Endometrial microvascular endothelial cells (primary cell): ENCODE data around the gene DPM3. TPM values are rescaled to one million over a fixed set of nuclear protein-coding genes. Genes with fewer than 3 reads are reported as not detected.
"Not testable (repeated sequence)": the region's sequence is repeated elsewhere in the genome, so short reads cannot be mapped to it uniquely, and the experiment has no call there.

ENCODE experiments used
- in situ Hi-C: cut with HindIII; loops from 2 replicates; pipeline ENCODE4 v1.10.0; 2017; ENCODE audit warnings: low sequenced_read_pairs, low pct_unique_long_range_greater_than_20kb; ENCODE audit errors: inconsistent ontology term
- total RNA-seq: library from RNA; depleted of rRNA; stranded (reverse); fragments of >200 nt; gene quantifications from one replicate; pipeline ENCODE4 v1.2.3, GENCODE V29; 2015; ENCODE audit errors: inconsistent ontology term

The DPM3 gene, protein sequence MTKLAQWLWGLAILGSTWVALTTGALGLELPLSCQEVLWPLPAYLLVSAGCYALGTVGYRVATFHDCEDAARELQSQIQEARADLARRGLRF
- total RNA-seq = 173 TPM

DNA sequence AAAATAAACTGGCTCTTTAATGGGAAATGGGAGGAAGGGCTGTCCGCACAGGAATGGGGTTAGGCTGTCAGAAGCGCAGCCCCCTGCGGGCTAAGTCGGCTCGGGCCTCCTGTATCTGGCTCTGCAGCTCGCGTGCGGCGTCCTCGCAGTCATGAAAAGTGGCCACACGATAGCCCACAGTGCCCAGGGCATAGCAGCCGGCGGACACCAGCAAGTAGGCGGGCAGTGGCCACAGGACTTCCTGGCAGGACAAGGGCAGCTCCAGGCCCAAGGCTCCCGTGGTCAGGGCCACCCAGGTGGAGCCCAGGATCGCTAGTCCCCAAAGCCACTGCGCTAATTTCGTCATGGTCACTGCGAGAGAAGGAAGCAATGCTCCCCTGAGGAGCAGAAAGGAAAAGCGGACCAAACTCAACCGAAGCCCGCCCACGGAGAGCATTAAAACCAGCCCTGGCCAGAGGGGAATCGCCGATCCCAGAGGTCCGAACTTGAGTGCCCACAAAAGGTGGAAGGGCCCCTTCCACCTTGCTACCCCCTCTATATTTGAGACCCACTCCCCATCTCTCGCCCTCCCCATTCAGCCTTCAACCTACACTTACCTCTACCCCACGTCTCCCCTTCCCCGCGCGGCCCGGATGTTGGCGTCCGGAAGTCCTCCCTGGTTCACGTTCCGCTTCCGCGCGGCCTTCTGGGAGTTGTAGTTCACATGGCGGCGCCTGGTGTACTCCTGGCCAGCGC lies at the start of gene DPM3:
Gene DPM3 (minus strand): TSS at position 637 of the 735 bp plus-strand sequence. CDS start 291 bp downstream, at position 346.
- in situ Hi-C loops = no loop called here

GRCh38 chr1:155189926-155190325 lies 49.6 kb upstream of the DPM3 start:
- in situ Hi-C loops = not testable (repeated sequence)

GRCh38 chr1:155188268-155188667 lies 47.9 kb upstream of the DPM3 start:
- in situ Hi-C loops = no loop called here

DNA sequence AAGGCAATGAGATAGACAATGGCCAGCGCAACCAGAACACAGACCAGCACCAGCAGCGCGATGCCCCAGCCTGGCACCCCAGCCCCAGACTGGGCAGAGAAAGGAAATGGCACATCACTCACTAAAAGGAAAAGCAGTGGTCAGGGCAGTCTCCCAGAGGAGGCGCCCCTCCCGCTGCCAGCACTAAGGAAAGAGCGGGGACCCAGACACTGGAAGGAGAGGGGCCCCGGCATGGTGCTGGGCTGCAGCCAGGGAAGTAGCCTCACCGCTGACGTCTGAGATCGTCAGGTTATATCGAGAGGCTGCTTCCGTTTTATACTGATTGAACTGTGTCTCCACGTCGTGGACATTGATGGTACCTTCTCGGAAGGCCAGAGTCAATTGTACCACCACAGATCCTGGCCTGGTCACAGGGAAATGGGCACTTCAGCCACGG lies 47.1 kb upstream of the DPM3 start:
- in situ Hi-C loops = no loop called here

GRCh38 chr1:155186794-155187455 lies 46.6 kb upstream of the DPM3 start:
- in situ Hi-C loops = no loop called here

GRCh38 chr1:155186067-155186793 lies 45.9 kb upstream of the DPM3 start:
- in situ Hi-C loops = no loop called here

DNA sequence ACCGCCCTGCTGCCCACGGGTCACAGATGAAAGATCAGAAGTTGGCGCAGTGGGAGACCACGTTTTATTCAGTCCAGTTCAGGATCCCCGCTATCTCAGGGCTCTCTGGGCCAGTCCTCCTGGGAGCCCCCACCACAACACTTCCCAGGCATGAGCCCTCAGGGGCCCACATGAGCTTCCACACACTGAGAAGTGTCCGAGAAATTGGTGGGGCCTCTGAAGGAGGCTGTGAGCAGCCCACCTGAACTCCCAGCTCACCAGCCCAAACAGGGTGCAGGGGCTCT lies 45.4 kb upstream of the DPM3 start:
- in situ Hi-C loops = no loop called here

DNA sequence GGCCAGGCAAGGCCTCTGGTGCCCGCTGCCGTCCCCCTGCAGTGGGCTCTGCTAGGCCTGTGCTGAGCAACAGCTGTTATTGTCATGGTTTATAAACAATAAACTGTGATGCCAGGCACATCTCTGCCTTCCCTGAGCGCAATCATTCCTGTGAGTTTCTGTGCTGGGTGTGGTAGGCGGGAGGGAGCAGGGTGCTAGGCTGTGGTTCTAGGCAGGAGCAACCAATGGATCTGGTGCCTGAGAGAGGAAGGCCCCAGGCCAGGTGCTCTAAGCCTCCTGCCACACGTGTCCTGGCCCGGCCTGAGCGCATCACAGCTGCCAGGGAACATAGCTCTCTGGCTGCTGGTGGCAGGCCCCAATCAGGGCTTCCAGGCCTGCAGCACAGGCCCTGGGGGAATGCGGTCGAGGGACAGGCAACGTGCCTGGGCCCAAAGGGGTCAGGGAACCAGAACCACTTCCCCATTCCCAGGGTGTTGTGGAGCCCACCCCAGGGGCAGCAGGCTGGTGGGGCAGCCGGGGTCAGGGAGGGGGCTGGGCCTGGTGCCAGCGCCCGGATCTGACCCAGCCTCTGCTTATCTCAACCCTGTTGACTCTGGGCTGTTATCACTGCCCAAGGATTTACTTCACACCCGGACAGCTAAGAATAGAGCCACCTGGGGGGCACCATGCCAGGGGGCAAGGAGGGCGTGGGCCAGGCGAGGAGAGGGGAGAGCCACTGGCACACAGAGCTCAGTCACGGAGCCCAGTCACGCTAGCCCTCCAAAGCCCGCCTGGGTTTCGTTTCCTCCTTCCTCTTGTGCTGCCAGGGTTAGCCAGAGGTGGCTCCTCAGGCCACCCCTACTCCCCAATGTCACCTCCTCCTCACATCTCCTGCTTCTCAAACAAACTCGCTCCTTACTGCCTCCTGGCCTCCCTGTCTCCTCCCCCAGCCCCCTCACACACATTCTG lies 44.8 kb upstream of the DPM3 start:
- in situ Hi-C loops = no loop called here

GRCh38 chr1:155184351-155184811 lies 44.0 kb upstream of the DPM3 start:
- in situ Hi-C loops = no loop called here

DNA sequence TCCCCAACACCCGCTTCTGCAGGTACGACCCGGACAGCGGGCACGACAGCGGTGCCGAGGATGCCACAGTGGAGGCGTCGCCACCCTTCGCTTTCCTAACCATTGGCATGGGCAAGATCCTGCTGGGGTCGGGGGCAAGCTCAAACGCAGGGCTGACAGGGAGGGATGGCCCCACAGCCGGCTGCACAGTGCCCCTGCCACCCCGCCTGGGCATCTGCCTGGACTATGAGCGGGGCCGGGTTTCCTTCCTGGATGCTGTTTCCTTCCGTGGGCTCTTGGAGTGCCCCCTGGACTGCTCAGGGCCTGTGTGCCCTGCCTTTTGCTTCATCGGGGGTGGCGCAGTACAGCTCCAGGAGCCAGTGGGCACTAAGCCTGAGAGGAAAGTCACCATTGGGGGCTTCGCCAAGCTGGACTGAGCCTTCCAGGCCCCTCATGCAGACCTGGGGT lies 43.5 kb upstream of the DPM3 start:
- in situ Hi-C loops = no loop called here

DNA sequence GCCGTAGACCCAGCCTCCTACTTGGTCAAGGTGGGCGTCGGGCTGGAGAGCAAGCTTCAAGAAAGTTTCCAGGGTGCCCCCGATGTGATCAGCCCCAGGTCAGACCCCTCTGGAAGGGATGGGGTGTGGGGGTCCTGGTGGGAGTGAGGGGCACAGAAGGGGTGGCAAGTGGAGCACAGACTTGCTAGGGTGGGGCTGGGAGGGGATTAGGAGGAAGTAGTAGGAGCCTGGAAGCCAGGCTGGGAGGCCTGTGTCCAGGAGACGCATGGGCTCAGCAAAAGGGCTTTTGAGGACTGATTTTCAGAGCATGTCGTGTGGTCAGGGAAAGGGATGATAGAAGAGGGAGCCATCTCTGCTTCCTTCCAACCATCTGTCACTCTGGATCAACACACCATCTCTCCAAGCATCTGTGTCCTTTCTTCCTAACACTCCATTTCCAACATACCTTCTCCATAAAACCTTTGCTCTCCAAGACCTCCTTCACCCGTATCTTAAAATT lies 41.8 kb upstream of the DPM3 start:
- in situ Hi-C loops = no loop called here

GRCh38 chr1:155181371-155182051 lies 41.2 kb upstream of the DPM3 start:
- in situ Hi-C loops = no loop called here

DNA sequence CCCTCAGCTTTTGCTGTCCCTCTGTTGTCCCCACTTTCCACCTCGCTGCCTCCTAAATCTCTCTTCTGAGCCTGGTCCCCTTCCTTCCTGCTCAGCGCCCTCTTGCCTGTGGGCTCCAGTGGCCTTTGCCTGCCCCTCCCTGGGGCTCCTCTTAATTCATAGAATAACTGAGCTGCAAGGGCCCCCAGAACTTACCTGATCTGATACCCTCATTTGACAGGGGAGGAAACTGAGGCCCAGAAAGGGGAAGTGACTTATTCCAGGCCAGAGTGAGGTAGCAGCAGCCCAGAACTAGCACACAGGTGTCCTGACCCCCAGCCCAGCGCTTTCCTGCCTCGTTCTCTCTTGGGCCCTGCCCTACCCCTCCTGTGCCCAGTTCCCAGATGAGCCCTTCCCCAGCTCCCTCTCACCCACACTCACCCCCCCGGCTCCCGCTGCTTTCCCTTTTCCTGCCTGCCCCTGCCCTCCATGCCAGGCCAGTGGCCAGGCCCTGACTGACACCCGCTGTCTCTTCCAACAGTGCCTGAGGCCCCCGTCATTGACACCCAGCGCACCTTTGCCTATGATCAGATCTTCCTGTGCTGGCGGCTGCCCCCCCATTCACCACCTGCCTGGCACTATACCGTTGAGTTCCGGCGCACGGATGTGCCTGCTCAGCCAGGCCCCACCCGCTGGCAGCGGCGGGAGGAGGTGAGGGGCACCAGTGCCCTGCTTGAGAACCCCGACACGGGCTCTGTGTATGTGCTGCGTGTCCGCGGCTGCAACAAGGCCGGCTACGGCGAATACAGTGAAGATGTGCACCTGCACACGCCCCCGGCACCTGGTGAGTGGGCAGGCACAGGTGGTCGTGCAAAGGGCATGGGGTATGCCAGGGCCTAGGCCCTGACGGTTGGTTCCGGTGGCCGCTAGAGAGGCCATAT lies 39.0 kb upstream of the DPM3 start:
- in situ Hi-C loops = no loop called here

- in situ Hi-C loops = no loop called here
Observed at GRCh38 chr1:155178441-155179111, 38.2 kb upstream of the DPM3 start.

DNA sequence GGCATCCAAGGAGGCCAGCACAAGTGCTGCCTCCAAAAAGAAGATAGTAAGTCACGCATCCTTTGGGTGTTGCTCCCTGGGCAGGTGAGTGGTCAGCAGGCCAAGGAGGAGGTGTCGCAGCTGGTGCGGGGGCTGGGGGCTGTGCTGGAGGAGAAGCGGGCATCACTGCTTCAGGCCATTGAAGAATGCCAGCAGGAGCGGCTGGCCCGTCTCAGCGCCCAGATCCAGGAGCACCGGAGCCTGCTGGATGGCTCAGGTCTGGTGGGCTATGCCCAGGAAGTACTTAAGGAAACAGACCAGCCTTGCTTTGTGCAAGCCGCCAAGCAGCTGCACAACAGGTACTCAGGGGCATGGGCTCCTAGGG lies 37.6 kb upstream of the DPM3 start:
- in situ Hi-C loops = no loop called here

DNA sequence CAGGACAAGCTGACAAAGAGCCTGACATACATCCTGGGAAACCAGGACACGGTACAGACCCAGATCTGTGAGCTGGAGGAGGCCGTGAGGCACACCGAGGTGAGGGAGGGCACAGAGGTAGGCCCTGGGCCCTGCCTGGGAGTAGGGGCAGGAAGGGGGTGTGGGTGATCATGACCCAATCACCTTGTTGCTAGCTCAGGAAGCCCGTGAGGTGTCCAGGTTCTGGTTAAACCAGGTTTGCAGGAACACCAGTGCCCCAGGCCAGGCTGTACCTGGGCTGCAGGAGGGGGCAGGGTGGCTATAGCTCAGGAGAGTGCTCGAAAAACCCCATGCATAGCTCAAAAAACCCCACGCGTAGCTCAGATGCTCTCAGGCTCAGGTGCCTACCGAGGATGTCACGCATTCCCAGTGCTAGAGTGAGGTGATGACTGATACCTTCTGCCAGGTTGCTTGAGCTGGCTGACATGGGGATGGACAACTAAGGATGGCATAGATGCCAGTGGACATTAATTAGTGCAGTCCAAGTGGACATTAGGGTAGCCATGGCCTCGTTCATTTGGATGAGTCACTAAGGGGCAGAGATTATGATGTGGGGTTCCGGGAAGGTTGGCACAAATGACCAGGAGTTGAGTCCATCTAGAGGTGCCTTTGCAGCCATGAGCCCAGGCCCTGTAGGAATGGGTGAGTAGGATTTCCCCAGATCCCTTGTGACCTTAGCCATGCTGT lies 37.0 kb upstream of the DPM3 start:
- in situ Hi-C loops = no loop called here
